GM19240 (cell line): ENCODE data around the gene AKAP11.
"Not testable (repeated sequence)": the region's sequence is repeated elsewhere in the genome, so short reads cannot be mapped to it uniquely, and the experiment has no call there.

Experiments used
- DNase-seq: peaks from one replicate; pipeline ENCODE4 v3.0.0; 2011; ENCODE audit warnings: low spot score; ENCODE audit not compliant: insufficient read length

The AKAP11 gene

GRCh38 chr13:42272115-42272803, at the start of gene AKAP11:
Gene AKAP11, plus strand, starts transcription at chr13:42272152. Its CDS starts 14,197 bp downstream, at chr13:42286349.
- DNase-seq: no peak

GRCh38 chr13:42223681-42224080, 48.3 kb upstream of the AKAP11 start:
- DNase-seq: no peak

GRCh38 chr13:42225051-42225450, 46.9 kb upstream of the AKAP11 start:
- DNase-seq: no peak

GRCh38 chr13:42226759-42227158, 45.2 kb upstream of the AKAP11 start:
- not testable (repeated sequence) for DNase-seq

GRCh38 chr13:42228527-42228926, 43.4 kb upstream of the AKAP11 start:
- no peak for DNase-seq

- DNase-seq: no peak
These were observed 42.7 kb upstream of the AKAP11 start for GRCh38 chr13:42229287-42229686.

GRCh38 chr13:42232671-42233070, 39.3 kb upstream of the AKAP11 start:
- DNase-seq: no peak

GRCh38 chr13:42233726-42234125, 38.2 kb upstream of the AKAP11 start:
- DNase-seq: no peak

- no peak for DNase-seq
These were observed 32.8 kb upstream of the AKAP11 start for GRCh38 chr13:42239161-42239560.

GRCh38 chr13:42239644-42240043, 32.3 kb upstream of the AKAP11 start:
- DNase-seq: no peak

- DNase-seq: no peak
These were observed 25.4 kb upstream of the AKAP11 start for GRCh38 chr13:42246541-42246940.

- DNase-seq: no peak
These were observed 24.1 kb upstream of the AKAP11 start for GRCh38 chr13:42247883-42248282.

GRCh38 chr13:42255886-42256285, 16.1 kb upstream of the AKAP11 start:
- no peak for DNase-seq

GRCh38 chr13:42258747-42259146, 13.2 kb upstream of the AKAP11 start:
- no peak for DNase-seq

- no peak for DNase-seq
These were observed 12.4 kb upstream of the AKAP11 start for GRCh38 chr13:42259515-42259914.

GRCh38 chr13:42260903-42261654, 10.9 kb upstream of the AKAP11 start:
- DNase-seq: no peak

- DNase-seq: no peak
These were observed 5.5 kb upstream of the AKAP11 start for GRCh38 chr13:42266473-42266872.

GRCh38 chr13:42270160-42270856, 1.6 kb upstream of the AKAP11 start:
- DNase-seq: no peak

- DNase-seq: no peak
These were observed 1.1 kb upstream of the AKAP11 start for GRCh38 chr13:42270857-42271215.

- DNase-seq: peak; percentile 59
These were observed 426 bp upstream of the AKAP11 start for GRCh38 chr13:42271337-42272114.

GRCh38 chr13:42272804-42273175, 838 bp downstream of the AKAP11 start:
- DNase-seq: no peak
